Loucy (cell line): ENCODE data around the gene MAML3.

Source experiments
- H2AFZ ChIP-seq: fragments of 200-600 bp; sonication (generic); 2 replicates; pipeline ENCODE4 v1.6.0; 2016; ENCODE audit warnings: antibody characterized with exemption, mild to moderate bottlenecking, low read length, moderate library complexity
- H3F3A ChIP-seq: fragments of 200-600 bp; 2 replicates; pipeline ENCODE4 v1.6.0; 2016; ENCODE audit warnings: antibody characterized with exemption, low read depth, mild to moderate bottlenecking
- H3K27me3 ChIP-seq: fragments of 200-600 bp; sonication (generic); 2 replicates; pipeline ENCODE4 v1.6.1; 2014; ENCODE audit warnings: low read length, mild to moderate bottlenecking; ENCODE audit not compliant: insufficient read depth, poor library complexity, severe bottlenecking
- H3K36me3 ChIP-seq: fragments of 200-600 bp; sonication (generic); 2 replicates; pipeline ENCODE4 v1.6.1; 2016; ENCODE audit warnings: low read length; ENCODE audit not compliant: insufficient read depth
- H3K4me1 ChIP-seq: fragments of 200-600 bp; sonication (generic); 2 replicates; pipeline ENCODE4 v1.5.1; 2014; ENCODE audit warnings: low read length, mild to moderate bottlenecking; ENCODE audit not compliant: insufficient read depth, poor library complexity, severe bottlenecking
- H3K4me2 ChIP-seq: fragments of 200-600 bp; sonication (generic); 2 replicates; pipeline ENCODE4 v1.6.0; 2014; ENCODE audit warnings: antibody characterized with exemption, low read length, low read depth, mild to moderate bottlenecking; ENCODE audit not compliant: poor library complexity, severe bottlenecking
- H3K4me3 ChIP-seq: fragments of 200-600 bp; sonication (generic); 2 replicates; pipeline ENCODE4 v1.5.1; 2014; ENCODE audit warnings: low read length, mild to moderate bottlenecking, mixed read lengths; ENCODE audit not compliant: poor library complexity, severe bottlenecking
- H3K79me2 ChIP-seq: fragments of 200-600 bp; sonication (generic); 2 replicates; pipeline ENCODE4 v1.6.1; 2014; ENCODE audit warnings: low read length; ENCODE audit not compliant: insufficient read depth
- H3K9ac ChIP-seq: fragments of 200-600 bp; sonication (generic); 2 replicates; pipeline ENCODE4 v1.6.0; 2014; ENCODE audit warnings: mild to moderate bottlenecking, low read depth, low read length, moderate library complexity; ENCODE audit not compliant: poor library complexity, severe bottlenecking
- H3K9me2 ChIP-seq: fragments of 200-600 bp; sonication (generic); replicated peaks from 2 replicates; pipeline ENCODE4 v1.6.1; 2016; ENCODE audit warnings: low read depth, low read length, mixed read lengths
- H3K9me3 ChIP-seq: fragments of 200-600 bp; sonication (generic); 2 replicates; pipeline ENCODE4 v1.6.1; 2014; ENCODE audit warnings: mild to moderate bottlenecking, antibody characterized with exemption, low read length, low read depth; ENCODE audit not compliant: insufficient read depth
- H4K20me1 ChIP-seq: fragments of 200-600 bp; sonication (generic); 2 replicates; pipeline ENCODE4 v1.6.0; 2014; ENCODE audit warnings: antibody characterized with exemption, low read length, mild to moderate bottlenecking; ENCODE audit not compliant: insufficient read depth, poor library complexity, severe bottlenecking
- EZH2phosphoT487 ChIP-seq: fragments of 200-600 bp; IDR thresholded peaks from 2 replicates; pipeline ENCODE4 v1.6.1; 2018; ENCODE audit warnings: antibody characterized with exemption, mild to moderate bottlenecking, moderate library complexity, borderline replicate concordance
- TF ChIP-seq, protein P1 (sequence below): fragments of 200-600 bp; sonication (generic); conservative IDR thresholded peaks from 2 replicates; pipeline ENCODE4 v1.5.1; 2014; ENCODE audit warnings: mild to moderate bottlenecking, antibody characterized with exemption, low read length

The MAML3 gene

GRCh38 chr4:140042634-140043033, 111.3 kb downstream of the MAML3 start:
- peak overlapping the region; percentile 34; the same call in 1 of the 2 replicates for H2AFZ ChIP-seq
- no peak for TF ChIP-seq EZH2phosphoT487
- TF ChIP-seq, protein P1, sequence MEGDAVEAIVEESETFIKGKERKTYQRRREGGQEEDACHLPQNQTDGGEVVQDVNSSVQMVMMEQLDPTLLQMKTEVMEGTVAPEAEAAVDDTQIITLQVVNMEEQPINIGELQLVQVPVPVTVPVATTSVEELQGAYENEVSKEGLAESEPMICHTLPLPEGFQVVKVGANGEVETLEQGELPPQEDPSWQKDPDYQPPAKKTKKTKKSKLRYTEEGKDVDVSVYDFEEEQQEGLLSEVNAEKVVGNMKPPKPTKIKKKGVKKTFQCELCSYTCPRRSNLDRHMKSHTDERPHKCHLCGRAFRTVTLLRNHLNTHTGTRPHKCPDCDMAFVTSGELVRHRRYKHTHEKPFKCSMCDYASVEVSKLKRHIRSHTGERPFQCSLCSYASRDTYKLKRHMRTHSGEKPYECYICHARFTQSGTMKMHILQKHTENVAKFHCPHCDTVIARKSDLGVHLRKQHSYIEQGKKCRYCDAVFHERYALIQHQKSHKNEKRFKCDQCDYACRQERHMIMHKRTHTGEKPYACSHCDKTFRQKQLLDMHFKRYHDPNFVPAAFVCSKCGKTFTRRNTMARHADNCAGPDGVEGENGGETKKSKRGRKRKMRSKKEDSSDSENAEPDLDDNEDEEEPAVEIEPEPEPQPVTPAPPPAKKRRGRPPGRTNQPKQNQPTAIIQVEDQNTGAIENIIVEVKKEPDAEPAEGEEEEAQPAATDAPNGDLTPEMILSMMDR, result no peak

DNA sequence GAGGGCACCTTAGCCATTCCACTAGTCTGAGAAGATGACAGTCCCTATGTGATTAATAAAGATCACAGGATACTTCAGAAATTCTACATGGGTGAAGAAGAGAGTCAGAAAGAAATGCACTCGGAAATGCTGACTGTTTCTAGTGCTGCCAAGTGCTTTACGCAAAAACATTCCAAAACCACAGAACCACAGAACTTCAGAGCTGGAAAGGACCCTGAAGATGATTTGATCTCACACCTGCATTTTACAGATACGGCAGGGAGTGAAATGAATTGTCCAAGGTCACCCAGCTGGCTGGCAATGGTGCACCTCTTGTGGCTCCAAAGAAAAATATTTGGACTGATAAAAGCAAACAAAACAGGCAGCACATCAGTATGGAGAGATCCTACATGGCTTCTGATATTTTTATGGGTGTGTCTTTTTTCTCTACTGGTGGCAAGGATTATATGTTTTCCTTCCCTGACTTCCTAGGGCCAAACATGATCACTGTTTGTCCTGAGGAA, 115.9 kb downstream of the MAML3 start:
- Histone ChIP-seq H3K4me2 (no peak overlapping the region), H2AFZ (no peak overlapping the region), H3K9me3 (no peaks in the 10 kb centered on the region), H4K20me1 (no peaks in the 10 kb centered on the region), H3K79me2 (peaks cover 60% of the 10 kb centered on the region), H3F3A (no peaks in the 10 kb centered on the region), H3K9me2 (no peaks in the 10 kb centered on the region), H3K4me1 (peaks cover 15% of the 10 kb centered on the region), H3K27me3 (no peaks in the 10 kb centered on the region), H3K4me3 (no peak overlapping the region), H3K36me3 (no peaks in the 10 kb centered on the region), H3K9ac (no peak overlapping the region)
- no peak for TF ChIP-seq EZH2phosphoT487
- TF ChIP-seq, protein P1, result no peak

More at GRCh38 chr4:140042634-140043033, 111.3 kb downstream of the MAML3 start:
- Histone ChIP-seq H3K79me2 (peaks cover 75% of the 10 kb centered on the region), H3K9me2 (no peaks in the 10 kb centered on the region), H3K9me3 (no peaks in the 10 kb centered on the region), H3K9ac (peak overlapping the region; percentile 62), H3K4me1 (peaks cover 58% of the 10 kb centered on the region), H3K4me3 (peak overlapping the region; percentile 32), H3K4me2 (peak overlapping the region; percentile 65), H3F3A (peaks cover 4% of the 10 kb centered on the region; the same call in 1 of the 2 replicates), H4K20me1 (no peaks in the 10 kb centered on the region), H3K36me3 (no peaks in the 10 kb centered on the region), H3K27me3 (no peaks in the 10 kb centered on the region)

DNA sequence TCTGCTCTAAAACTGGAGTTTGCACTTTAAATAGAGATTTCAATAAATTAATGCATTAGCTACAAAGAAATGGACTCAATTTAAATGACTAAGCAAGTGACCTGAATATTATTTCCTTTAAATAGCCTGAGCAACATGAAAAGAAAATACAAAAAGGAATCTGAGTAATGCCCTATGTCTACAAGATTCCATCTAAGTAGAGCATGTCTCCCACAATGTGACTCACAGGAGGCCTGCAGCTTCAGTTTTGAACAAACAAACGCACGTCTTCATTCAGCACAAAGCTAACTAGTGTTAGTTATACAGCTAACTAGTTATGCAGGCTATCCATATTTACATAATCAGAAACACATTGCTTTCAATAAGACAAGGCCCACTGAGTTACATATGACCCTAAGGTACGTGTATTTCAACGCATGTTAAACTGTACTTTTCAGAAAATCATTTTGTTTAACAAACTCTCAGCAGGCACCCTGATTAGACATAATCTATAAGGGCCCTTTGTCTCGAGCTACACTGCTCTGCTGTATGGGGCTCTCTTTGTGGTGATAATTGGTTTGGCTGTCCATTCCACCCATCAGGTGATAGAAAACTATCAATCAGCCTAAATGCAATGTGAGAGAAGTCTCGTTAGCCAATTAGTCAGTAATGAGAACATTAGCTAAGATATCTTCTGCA, 116.5 kb downstream of the MAML3 start:
- Histone ChIP-seq H3K9me2 (no peaks in the 10 kb centered on the region), H3K79me2 (peaks cover 59% of the 10 kb centered on the region), H3K36me3 (no peaks in the 10 kb centered on the region), H3K4me3 (no peak overlapping the region), H2AFZ (no peak overlapping the region), H3K27me3 (no peaks in the 10 kb centered on the region), H3K9ac (no peak overlapping the region), H3K4me1 (peaks cover 9% of the 10 kb centered on the region), H3F3A (no peaks in the 10 kb centered on the region), H4K20me1 (no peaks in the 10 kb centered on the region), H3K9me3 (no peaks in the 10 kb centered on the region), H3K4me2 (no peak overlapping the region)
- TF ChIP-seq, protein P1, result no peak
- no peak for TF ChIP-seq EZH2phosphoT487
